HCT116 (cell line): ENCODE measurements around the gene KAT6B. TPM values are rescaled to one million over a fixed set of nuclear protein-coding genes. Genes with fewer than 3 reads are reported as not detected.

Source experiments
- ATAC-seq: fragments of 200-7000 bp; cut with Tn5 transposase; 2 replicates; pipeline ENCODE4 v1.9.1; 2020; ENCODE audit warnings: mild to moderate bottlenecking, moderate library complexity
- BruUV-seq: library from RNA; stranded (reverse); fragments of 400-500 nt; replicated peaks from 2 replicates; lab custom pipeline; 2021; lab: Mats Ljungman, UMichigan
- CTCF ChIA-PET: fragments of 300-600 bp; sonication (Branson Sonifier 250); formaldehyde crosslinking; loops from one replicate; lab custom pipeline; 2021; ENCODE audit warnings: antibody characterized with exemption; lab: Charles Lee
- POLR2A ChIA-PET: fragments of 300-600, 350-600 bp; sonication (Branson Sonifier 250); formaldehyde crosslinking; loops from one replicate; lab custom pipeline; 2021; ENCODE audit warnings: antibody characterized with exemption; lab: Charles Lee
- RAD21 ChIA-PET, 2 experiments: fragments of 300-600 bp; sonication (Branson Sonifier 250); formaldehyde crosslinking; loops; one replicate each; lab custom pipeline; 2023; ENCODE audit warnings: low total read pairs in 2 of 2; ENCODE audit not compliant: uncharacterized antibody in 2 of 2, unreplicated experiment in 2 of 2, low non-redundant PET in 1 of 2; lab: Charles Lee
- DNase-seq: peaks from one replicate; pipeline ENCODE4 v3.0.0-alpha.2; 2010; ENCODE audit warnings: low read depth, low spot score
- H2AFZ ChIP-seq: fragments of 200-600 bp; shearing (Covaris generic), sonication (generic); 2 replicates; pipeline ENCODE4 v1.6.1; 2017; ENCODE audit warnings: low read depth, mixed run types, mixed read lengths, antibody characterized with exemption, low read length; ENCODE audit not compliant: poor library complexity, severe bottlenecking
- H3K27ac ChIP-seq: 2 replicates; pipeline ENCODE4 v1.5.1; 2012; ENCODE audit warnings: low read depth, low read length
- H3K27me3 ChIP-seq: fragments of 200-600 bp; sonication (generic); 2 replicates; pipeline ENCODE4 v1.6.1; 2016; ENCODE audit warnings: mixed run types, low read length, mixed read lengths; ENCODE audit not compliant: insufficient read depth
- H3K36me3 ChIP-seq, 2 experiments: fragments of 200-500 bp in 1 of 2; fragments of 200-600 bp in 1 of 2; sonication (Bioruptor generic) in 1 of 2; sonication (generic) in 1 of 2; 2 replicates each; pipeline versions ENCODE4 v1.5.1 to v1.6.1; 2014 to 2016; ENCODE audit warnings: low read length in 2 of 2, inconsistent platforms in 1 of 2, mixed read lengths in 1 of 2, mixed run types in 1 of 2; ENCODE audit not compliant: insufficient read depth in 2 of 2, control insufficient read depth in 1 of 2
- H3K4me1 ChIP-seq, 2 experiments: fragments of 200-600 bp in 1 of 2; sonication (generic) in 1 of 2; 2 replicates each; pipeline versions ENCODE4 v1.5.1 to v1.6.1; 2012 to 2017; ENCODE audit warnings: low read length in 2 of 2, inconsistent platforms in 1 of 2, mild to moderate bottlenecking in 1 of 2, mixed read lengths in 1 of 2, mixed run types in 1 of 2, moderate library complexity in 1 of 2; ENCODE audit not compliant: insufficient read depth in 2 of 2, control insufficient read depth in 1 of 2
- H3K4me2 ChIP-seq: fragments of 200-600 bp; sonication (generic); 2 replicates; pipeline ENCODE4 v1.6.1; 2017; ENCODE audit warnings: mixed run types, low read length, mixed read lengths
- H3K4me3 ChIP-seq, 2 experiments: fragments of 200-600 bp in 1 of 2; sonication (generic) in 1 of 2; replicated peaks in 1 of 2; 2 replicates each; pipeline ENCODE4 v1.5.1; 2011 to 2016; ENCODE audit warnings: low read length in 2 of 2, control low read depth in 1 of 2, low read depth in 1 of 2, mild to moderate bottlenecking in 1 of 2, mixed read lengths in 1 of 2, mixed run types in 1 of 2
- H3K79me2 ChIP-seq: fragments of 200-600 bp; sonication (generic); 2 replicates; pipeline ENCODE4 v1.6.1; 2017; ENCODE audit warnings: mild to moderate bottlenecking, mixed run types, low read length, moderate library complexity, mixed read lengths; ENCODE audit not compliant: insufficient read depth
- H3K9ac ChIP-seq: fragments of 200-600 bp; sonication (generic); 2 replicates; pipeline ENCODE4 v1.6.1; 2016; ENCODE audit warnings: low read length, mixed read lengths
- H3K9me2 ChIP-seq: fragments of 200-600 bp; sonication (generic), shearing (Covaris generic); 2 replicates; pipeline ENCODE4 v1.6.1; 2017; ENCODE audit warnings: mixed run types, mild to moderate bottlenecking, moderate library complexity; ENCODE audit not compliant: insufficient read depth
- H3K9me3 ChIP-seq, 2 experiments: fragments of 200-500 bp in 1 of 2; fragments of 200-600 bp in 1 of 2; sonication (Bioruptor generic) in 1 of 2; sonication (generic) in 1 of 2; 2 replicates each; pipeline ENCODE4 v1.6.1; 2014 to 2017; ENCODE audit warnings: low read length in 2 of 2, mixed read lengths in 2 of 2, inconsistent platforms in 1 of 2, low read depth in 1 of 2, mild to moderate bottlenecking in 1 of 2, mixed run types in 1 of 2, moderate library complexity in 1 of 2; ENCODE audit not compliant: control insufficient read depth in 1 of 2, insufficient read depth in 1 of 2
- H4K20me1 ChIP-seq: fragments of 200-600 bp; sonication (generic), shearing (Covaris generic); 2 replicates; pipeline ENCODE4 v1.6.1; 2017; ENCODE audit warnings: mixed run types, mild to moderate bottlenecking, moderate library complexity; ENCODE audit not compliant: insufficient read depth
- EZH2phosphoT487 ChIP-seq: fragments of 200-600 bp; IDR thresholded peaks from 2 replicates; pipeline ENCODE4 v1.6.1; 2018; ENCODE audit warnings: antibody characterized with exemption, borderline replicate concordance
- POLR2A ChIP-seq: IDR thresholded peaks from 2 replicates; pipeline ENCODE4 v1.7.0; 2011; ENCODE audit warnings: borderline replicate concordance; ENCODE audit not compliant: insufficient read depth, insufficient read length; ENCODE audit errors: extremely low read depth
- POLR2AphosphoS5 ChIP-seq: IDR thresholded peaks from 2 replicates; pipeline ENCODE4 v1.6.1; 2011; ENCODE audit warnings: mild to moderate bottlenecking, low read depth, low read length, moderate library complexity
- SP1 ChIP-seq: IDR thresholded peaks from 2 replicates; pipeline ENCODE4 v1.6.1; 2012; ENCODE audit warnings: low read depth
- ZNF274 ChIP-seq: fragments of 200-500 bp; sonication (Bioruptor generic); IDR thresholded peaks from 2 replicates; pipeline ENCODE4 v1.6.1; 2014; ENCODE audit warnings: mild to moderate bottlenecking, low read depth, low read length, inconsistent platforms
- intact Hi-C: fragments of 100-400 bp; cut with micrococcal nuclease; formaldehyde crosslinking; loops from 2 replicates; pipeline ENCODE4 v1.10.0; 2022
- total RNA-seq: library from RNA; stranded (reverse); gene quantifications from one replicate; pipeline ENCODE4 v1.2.1, GENCODE V29; 2021; ENCODE audit not compliant: unreplicated experiment

The KAT6B gene
- total RNA-seq, 1 experiment from 2014 or later: 17.8 TPM

DNA sequence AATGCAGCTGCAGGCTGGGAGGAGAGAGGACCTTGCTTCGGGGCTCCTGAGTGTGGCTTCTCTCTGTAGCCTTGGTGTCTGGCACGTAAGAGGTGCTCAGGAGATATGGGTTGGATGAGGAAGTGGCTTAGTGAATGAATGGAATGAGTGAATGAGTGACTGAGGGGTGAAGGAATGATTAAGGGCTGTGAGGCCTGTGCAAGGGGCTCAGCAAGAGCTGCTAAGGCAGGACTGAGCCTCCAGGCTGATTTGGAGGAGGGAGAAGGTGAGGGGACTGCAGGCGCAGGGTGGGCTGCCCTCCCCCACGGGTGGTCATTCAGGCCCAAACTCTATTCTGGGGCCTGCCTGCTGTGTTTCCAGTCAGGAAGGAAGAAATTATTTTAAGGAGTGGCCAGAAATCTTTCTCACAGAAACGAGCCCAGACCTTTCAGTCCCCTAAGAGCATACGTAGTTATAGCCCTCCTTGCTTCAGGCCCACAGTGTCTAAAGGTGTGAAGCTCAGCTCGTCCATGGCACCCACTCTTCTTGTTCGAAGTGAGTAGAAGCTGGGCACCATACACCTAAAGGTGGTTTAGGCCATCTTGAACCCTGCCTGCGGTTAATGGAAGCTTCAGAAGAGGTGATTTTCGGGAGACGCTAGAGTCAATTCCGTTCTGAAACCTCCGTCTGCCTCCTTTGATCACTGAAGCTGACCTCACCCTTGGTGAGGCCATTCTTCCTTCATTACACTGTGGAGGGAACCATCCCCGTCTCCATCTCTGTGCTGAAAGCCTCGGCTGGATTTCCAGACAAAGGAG is 235.5 kb downstream of the KAT6B start:
- H3K9ac ChIP-seq: no peak overlapping the region
- no peak for ATAC-seq
- ChIA-PET POLR2A (no interaction called here), RAD21 (no interaction called here), CTCF (no interaction called here)
- peaks cover 0 to 6% of the 10 kb centered on the region in 2 experiments; a peak in 2 of 4 replicates for H3K4me1 ChIP-seq
- no peak overlapping the region for H3K27ac ChIP-seq
- H4K20me1 ChIP-seq: no peaks in the 10 kb centered on the region
- DNase-seq: no peak
- H3K9me2 ChIP-seq: no peaks in the 10 kb centered on the region
- no peak overlapping the region for H3K4me2 ChIP-seq
- no peak for TF ChIP-seq POLR2AphosphoS5
- TF ChIP-seq EZH2phosphoT487: no peak
- no peak for TF ChIP-seq SP1
- no peak for TF ChIP-seq ZNF274
- TF ChIP-seq POLR2A: no peak
- H2AFZ ChIP-seq: no peak overlapping the region
- H3K27me3 ChIP-seq: no peaks in the 10 kb centered on the region
- BruUV-seq: no TSS peak
- H3K9me3 ChIP-seq: no peaks in the 10 kb centered on the region
- H3K4me3 ChIP-seq: no peak overlapping the region
- intact Hi-C loops: no loop called here
- no peaks in the 10 kb centered on the region for H3K79me2 ChIP-seq
- no peaks in the 10 kb centered on the region for H3K36me3 ChIP-seq

DNA sequence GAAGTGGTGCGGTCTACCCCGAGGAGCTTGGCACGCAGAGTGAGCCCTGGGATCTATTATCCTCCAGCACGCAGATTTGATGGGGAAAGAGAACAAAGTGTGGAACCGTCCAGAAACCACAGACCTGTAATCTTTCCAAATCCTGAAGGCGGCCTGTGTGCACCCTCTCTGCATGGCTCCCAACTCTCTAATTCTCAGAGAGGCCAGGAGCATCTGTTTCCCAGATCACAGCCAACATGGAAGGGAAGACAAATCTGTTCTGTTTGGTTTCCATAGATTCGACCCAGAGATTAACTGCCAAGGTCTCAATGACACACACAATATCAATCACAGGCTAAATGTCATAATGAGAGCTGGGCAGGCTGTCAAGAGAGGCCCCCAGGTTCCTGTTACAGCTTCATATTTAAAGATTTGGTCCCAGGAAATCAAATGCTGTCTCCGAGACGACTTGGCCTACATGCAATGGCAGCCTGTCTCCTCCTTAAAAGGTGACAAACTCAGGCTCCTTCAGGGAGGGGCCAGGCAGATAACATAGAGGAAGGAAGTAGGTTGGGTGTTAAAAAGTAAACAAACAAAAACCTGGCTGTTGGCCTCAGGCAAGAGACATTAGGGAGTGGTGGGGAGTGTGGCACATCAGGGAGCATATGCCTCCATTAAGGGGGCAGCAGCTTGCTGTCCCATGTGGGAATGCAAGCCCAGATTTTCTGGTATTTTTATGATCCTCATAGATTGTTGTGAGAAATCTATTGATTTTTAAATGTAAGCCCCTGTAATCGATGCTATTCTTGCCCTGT is 236.3 kb downstream of the KAT6B start:
- ChIA-PET RAD21 (no interaction called here), CTCF (interaction anchor here (0.5 kb wide), 1 partner anchor 43 kb away, joined by 3 read pairs; no protein-coding TSS in a partner anchor), POLR2A (no interaction called here)
- H3K27ac ChIP-seq: no peak overlapping the region
- DNase-seq: no peak
- H3K79me2 ChIP-seq: no peaks in the 10 kb centered on the region
- no peak for ATAC-seq
- no peak overlapping the region for H3K4me3 ChIP-seq
- no TSS peak for BruUV-seq
- no peak overlapping the region for H2AFZ ChIP-seq
- no peak overlapping the region for H3K4me2 ChIP-seq
- H3K9ac ChIP-seq: no peak overlapping the region
- intact Hi-C loops: no loop called here
- no peaks in the 10 kb centered on the region for H3K9me2 ChIP-seq
- H3K36me3 ChIP-seq: no peaks in the 10 kb centered on the region
- no peaks in the 10 kb centered on the region for H3K27me3 ChIP-seq
- H4K20me1 ChIP-seq: no peaks in the 10 kb centered on the region
- no peaks in the 10 kb centered on the region for H3K9me3 ChIP-seq
- peaks cover 0 to 6% of the 10 kb centered on the region in 2 experiments; a peak in 2 of 4 replicates for H3K4me1 ChIP-seq
- TF ChIP-seq POLR2A (no peak), ZNF274 (no peak)
- TF ChIP-seq, all 23 proteins: peak for 0
